ENCODE results near the gene EXO5. TPM values are rescaled to one million over a fixed set of nuclear protein-coding genes. Genes with fewer than 3 reads are reported as not detected.

The EXO5 gene
- polyA plus RNA-seq, 3 donors = 1.5 to 3.4 (median 2.6) TPM

DNA sequence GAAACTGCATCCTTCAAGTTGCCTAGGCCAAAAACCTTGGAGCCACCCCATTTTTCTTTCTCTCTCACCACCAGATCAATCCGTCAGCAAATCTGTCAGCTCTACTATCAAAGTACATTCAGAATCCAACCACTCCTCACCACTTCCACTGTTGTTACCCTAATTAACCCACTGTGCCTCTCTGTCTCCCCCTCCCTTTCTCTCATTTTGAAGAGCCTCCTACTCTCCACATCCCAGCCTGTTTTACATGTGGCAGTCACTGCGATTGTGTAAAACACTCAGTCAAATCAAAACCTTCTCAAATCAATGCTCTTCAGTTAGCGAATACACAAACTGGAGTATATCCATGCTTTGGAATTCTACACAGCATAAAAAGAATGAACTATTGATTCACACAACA, 55.9 kb downstream of the EXO5 start:
- Histone ChIP-seq H4K20me1 (ENCODE audit: insufficient read depth, low read length) (no peaks in the 10 kb centered on the region), H3K4me3 (replicated peaks in 1 of 3; ENCODE audit: low read depth in 2 of 3, low read length in 3 of 3) (no peak overlapping the region), H3K4me2 (replicated peaks; ENCODE audit: extremely low read depth, low read length, poor library complexity, severe bottlenecking) (no peak overlapping the region), H3K9me3 (replicated peaks in 1 of 2; ENCODE audit: control insufficient read depth in 1 of 2, insufficient read depth in 1 of 2, low read length in 2 of 2) (no peaks in the 10 kb centered on the region), H3K27ac (ENCODE audit: low read depth in 1 of 2, low read length in 2 of 2) (no peak overlapping the region), H3K27me3 (ENCODE audit: control insufficient read depth in 2 of 2, insufficient read depth in 2 of 2, low read length in 2 of 2) (no peaks in the 10 kb centered on the region), H2AFZ (ENCODE audit: insufficient read depth, low read depth, low read length, poor library complexity, severe bottlenecking) (no peak overlapping the region), H3K9ac (ENCODE audit: insufficient read depth, low read length, poor library complexity, severe bottlenecking) (no peak overlapping the region), H3K4me1 (ENCODE audit: control insufficient read depth in 1 of 2, insufficient read depth in 2 of 2, low read length in 2 of 2) (no peaks in the 10 kb centered on the region), H3K79me2 (ENCODE audit: insufficient read depth, low read length) (no peaks in the 10 kb centered on the region), H3K36me3 (replicated peaks in 1 of 2; ENCODE audit: control insufficient read depth in 1 of 2, insufficient read depth in 2 of 2, low read length in 2 of 2) (no peaks in the 10 kb centered on the region)
- H3K36me3 Mint-ChIP-seq = no peaks in the 10 kb centered on the region
- H3K9me3 Mint-ChIP-seq = peaks cover 0 to 5% (median 0%) of the 10 kb centered on the region in 7 donors
- DNase-seq = no peak
- TF ChIP-seq, protein P1, sequence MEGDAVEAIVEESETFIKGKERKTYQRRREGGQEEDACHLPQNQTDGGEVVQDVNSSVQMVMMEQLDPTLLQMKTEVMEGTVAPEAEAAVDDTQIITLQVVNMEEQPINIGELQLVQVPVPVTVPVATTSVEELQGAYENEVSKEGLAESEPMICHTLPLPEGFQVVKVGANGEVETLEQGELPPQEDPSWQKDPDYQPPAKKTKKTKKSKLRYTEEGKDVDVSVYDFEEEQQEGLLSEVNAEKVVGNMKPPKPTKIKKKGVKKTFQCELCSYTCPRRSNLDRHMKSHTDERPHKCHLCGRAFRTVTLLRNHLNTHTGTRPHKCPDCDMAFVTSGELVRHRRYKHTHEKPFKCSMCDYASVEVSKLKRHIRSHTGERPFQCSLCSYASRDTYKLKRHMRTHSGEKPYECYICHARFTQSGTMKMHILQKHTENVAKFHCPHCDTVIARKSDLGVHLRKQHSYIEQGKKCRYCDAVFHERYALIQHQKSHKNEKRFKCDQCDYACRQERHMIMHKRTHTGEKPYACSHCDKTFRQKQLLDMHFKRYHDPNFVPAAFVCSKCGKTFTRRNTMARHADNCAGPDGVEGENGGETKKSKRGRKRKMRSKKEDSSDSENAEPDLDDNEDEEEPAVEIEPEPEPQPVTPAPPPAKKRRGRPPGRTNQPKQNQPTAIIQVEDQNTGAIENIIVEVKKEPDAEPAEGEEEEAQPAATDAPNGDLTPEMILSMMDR (IDR thresholded peaks at IDR 0.05) = no peak
- WGBS (ENCODE audit: insufficient coverage) = 44% methylated on average over 2 of the region's 3 CpGs
- H3K27me3 Mint-ChIP-seq (ENCODE audit: low read depth in 3 of 3) = peaks cover 0 to 6% (median 0%) of the 10 kb centered on the region in 3 donors
- no peak overlapping the region for H3K4me3 Mint-ChIP-seq
- no peak overlapping the region for H3K27ac Mint-ChIP-seq
- intact Hi-C loops (cut with micrococcal nuclease) = no loop called here
- peaks cover 4% of the 10 kb centered on the region for H3K4me1 Mint-ChIP-seq

DNA sequence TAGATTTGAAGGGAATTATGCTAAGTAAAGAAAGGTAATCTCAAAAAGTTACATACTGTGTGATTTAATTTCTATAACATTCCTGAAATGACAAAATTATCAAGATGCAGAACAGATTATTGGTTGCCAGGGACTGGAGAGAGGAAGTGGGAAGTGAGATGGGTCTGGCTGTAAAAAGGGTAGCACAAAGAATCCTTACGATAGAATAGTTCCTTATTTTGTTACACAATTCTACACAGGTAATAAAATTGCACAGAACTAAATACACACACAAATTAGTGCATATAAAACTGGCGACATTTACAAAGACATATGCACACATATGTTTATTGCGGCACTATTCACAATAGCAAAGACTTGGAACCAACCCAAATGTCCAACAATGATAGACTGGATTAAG, 56.3 kb downstream of the EXO5 start:
- peaks cover 0 to 6% (median 0%) of the 10 kb centered on the region in 3 donors for H3K27me3 Mint-ChIP-seq (ENCODE audit: low read depth in 3 of 3)

More for the DNA sequence above, 56.3 kb downstream of the EXO5 start:
- Mint-ChIP-seq H3K27ac (no peak overlapping the region), H3K36me3 (no peaks in the 10 kb centered on the region), H3K4me1 (peaks cover 4% of the 10 kb centered on the region), H3K9me3 (peaks cover 0 to 2% (median 0%) of the 10 kb centered on the region in 7 donors), H3K4me3 (no peak overlapping the region)
- H3K79me2 ChIP-seq (ENCODE audit: insufficient read depth, low read length) = no peaks in the 10 kb centered on the region
- intact Hi-C loops (cut with micrococcal nuclease) = no loop called here
- H3K27ac ChIP-seq (ENCODE audit: low read depth in 1 of 2, low read length in 2 of 2) = no peak overlapping the region
- TF ChIP-seq, protein P1 (IDR thresholded peaks at IDR 0.05) = no peak
- no peaks in the 10 kb centered on the region for H3K4me1 ChIP-seq (ENCODE audit: control insufficient read depth in 1 of 2, insufficient read depth in 2 of 2, low read length in 2 of 2)
- WGBS (ENCODE audit: insufficient coverage) = no CpG with 5 or more reads among the region's 3 CpGs
- no peaks in the 10 kb centered on the region for H3K27me3 ChIP-seq (ENCODE audit: control insufficient read depth in 2 of 2, insufficient read depth in 2 of 2, low read length in 2 of 2)
- H3K9ac ChIP-seq (ENCODE audit: insufficient read depth, low read length, poor library complexity, severe bottlenecking) = no peak overlapping the region
- H2AFZ ChIP-seq (ENCODE audit: insufficient read depth, low read depth, low read length, poor library complexity, severe bottlenecking) = no peak overlapping the region
- H3K4me2 ChIP-seq (replicated peaks; ENCODE audit: extremely low read depth, low read length, poor library complexity, severe bottlenecking) = no peak overlapping the region
- H4K20me1 ChIP-seq (ENCODE audit: insufficient read depth, low read length) = no peaks in the 10 kb centered on the region
- no peaks in the 10 kb centered on the region for H3K9me3 ChIP-seq (replicated peaks in 1 of 2; ENCODE audit: control insufficient read depth in 1 of 2, insufficient read depth in 1 of 2, low read length in 2 of 2)
- no peak for DNase-seq
- H3K36me3 ChIP-seq (replicated peaks in 1 of 2; ENCODE audit: control insufficient read depth in 1 of 2, insufficient read depth in 2 of 2, low read length in 2 of 2) = no peaks in the 10 kb centered on the region
- no peak overlapping the region for H3K4me3 ChIP-seq (replicated peaks in 1 of 3; ENCODE audit: low read depth in 2 of 3, low read length in 3 of 3)

Small RNAs within 50 kb of the gene (small RNA-seq; reads per million reads assigned to genes)
- gene AL356379.1 (ENCODE audit: insufficient read length, low read depth) = not detected

Other genes starting within 250 kb of the EXO5 start
- gene COL9A2, start 191.5 kb upstream of the EXO5 start, polyA plus RNA-seq = 10 to 100 TPM in 1 of 3 donors, 1 to 10 TPM in 2; 2.0 to 24.3 (median 2.6) TPM
- gene SMAP2, start 135.0 kb upstream of the EXO5 start, polyA plus RNA-seq = 100 to 1,000 TPM; 302 to 382 (median 359) TPM
- gene ZFP69B, start 58.3 kb upstream of the EXO5 start, polyA plus RNA-seq = under 1 TPM in 2 of 3 donors, not detected in 1; 0.20 to 0.67 TPM
- 1 to 10 TPM; 2.1 to 3.8 (median 2.5) TPM for gene ZFP69, start 31.5 kb upstream of the EXO5 start, polyA plus RNA-seq
- 1 to 10 TPM; 2.3 to 3.5 (median 2.7) TPM for gene ZNF684, start 22.9 kb downstream of the EXO5 start, polyA plus RNA-seq
- 1 to 10 TPM in 1 of 3 donors, under 1 TPM in 2; 0.15 to 1.0 (median 0.26) TPM for gene RIMS3, start 156.9 kb downstream of the EXO5 start, polyA plus RNA-seq
- 100 to 1,000 TPM in 1 of 3 donors, 10 to 100 TPM in 2; 61.2 to 142 (median 68.2) TPM for gene NFYC, start 182.9 kb downstream of the EXO5 start, polyA plus RNA-seq